ENCODE measurements around the gene SNAP47.

SNAP47 gene

GRCh38 chr1:227774821-227775661 lies 39.8 kb downstream of the SNAP47 start:
- TF ChIP-seq CSDC2 (CRISPR knock-in tag; IDR thresholded peaks at IDR 0.05) (no peak), ZFP3 (CRISPR knock-in tag; IDR thresholded peaks at IDR 0.05) (no peak), PPARA (CRISPR knock-in tag; IDR thresholded peaks at IDR 0.05; ENCODE audit: borderline replicate concordance) (no peak), ZNF8 (CRISPR knock-in tag; IDR thresholded peaks at IDR 0.05) (no peak), TCF4 (CRISPR knock-in tag; IDR thresholded peaks at IDR 0.05; ENCODE audit: borderline replicate concordance) (no peak), POU6F1 (CRISPR knock-in tag; IDR thresholded peaks at IDR 0.05; ENCODE audit: borderline replicate concordance, low read depth) (no peak), ARNTL (CRISPR knock-in tag; IDR thresholded peaks at IDR 0.05; ENCODE audit: borderline replicate concordance, low read depth) (no peak), ZNF70 (CRISPR knock-in tag; IDR thresholded peaks at IDR 0.05) (no peak), ZC3H10 (CRISPR knock-in tag; IDR thresholded peaks at IDR 0.05) (no peak), ISL1 (CRISPR knock-in tag; IDR thresholded peaks at IDR 0.05) (no peak), CREB5 (CRISPR knock-in tag; IDR thresholded peaks at IDR 0.05; ENCODE audit: low read depth) (no peak), ZNF565 (CRISPR knock-in tag; conservative IDR thresholded peaks at IDR 0.05; ENCODE audit: low read depth) (no peak), OSR1 (CRISPR knock-in tag; IDR thresholded peaks at IDR 0.05) (no peak)
- ATAC-seq: peak; percentile 4; the same call in 2 of the 3 replicates

GRCh38 chr1:227775841-227776240 lies 40.6 kb downstream of the SNAP47 start:
- ATAC-seq: peak; percentile 31
- TF ChIP-seq SNAI2 (CRISPR knock-in tag; IDR thresholded peaks at IDR 0.05) (no peak), ZNF8 (CRISPR knock-in tag; IDR thresholded peaks at IDR 0.05) (no peak), ZFP30 (CRISPR knock-in tag; IDR thresholded peaks at IDR 0.05) (no peak), ZNF565 (CRISPR knock-in tag; conservative IDR thresholded peaks at IDR 0.05; ENCODE audit: low read depth) (no peak), ZC3H10 (CRISPR knock-in tag; IDR thresholded peaks at IDR 0.05) (no peak), ISL1 (CRISPR knock-in tag; IDR thresholded peaks at IDR 0.05) (no peak)

DNA sequence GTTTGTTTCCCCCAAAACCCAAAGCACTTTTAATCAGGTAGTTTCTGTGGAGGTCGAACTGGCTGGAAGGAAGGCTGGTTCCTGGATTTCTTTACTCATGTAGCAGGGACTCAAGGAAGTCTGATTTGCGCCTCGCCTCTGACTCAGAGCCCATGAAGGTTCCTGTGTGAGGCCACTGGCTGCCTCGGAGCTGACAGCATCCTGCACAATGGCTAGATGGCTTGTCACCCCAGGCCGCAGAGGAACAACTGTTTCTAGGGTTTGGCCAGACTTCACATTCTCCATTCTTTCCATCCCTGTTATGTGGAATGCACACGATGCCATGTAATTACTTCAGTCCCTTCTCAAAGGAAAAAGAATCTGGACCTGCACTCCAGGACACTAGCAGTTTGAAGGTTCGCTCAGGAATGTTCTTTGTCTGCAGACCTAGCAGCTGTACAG lies 41.1 kb downstream of the SNAP47 start:
- TF ChIP-seq GLIS3 (CRISPR knock-in tag; IDR thresholded peaks at IDR 0.05): no peak
- no peak for TF ChIP-seq ZNF565 (CRISPR knock-in tag; conservative IDR thresholded peaks at IDR 0.05; ENCODE audit: low read depth)
- TF ChIP-seq ZNF8 (CRISPR knock-in tag; IDR thresholded peaks at IDR 0.05): no peak
- TF ChIP-seq ZC3H10 (CRISPR knock-in tag; IDR thresholded peaks at IDR 0.05): no peak
- no peak for TF ChIP-seq ZFP3 (CRISPR knock-in tag; IDR thresholded peaks at IDR 0.05)
- no peak for TF ChIP-seq TSHZ2 (CRISPR knock-in tag; IDR thresholded peaks at IDR 0.05)
- TF ChIP-seq CREB5 (CRISPR knock-in tag; IDR thresholded peaks at IDR 0.05; ENCODE audit: low read depth): no peak
- no peak for TF ChIP-seq BACH2 (CRISPR knock-in tag; IDR thresholded peaks at IDR 0.05; ENCODE audit: borderline replicate concordance)
- TF ChIP-seq CSDC2 (CRISPR knock-in tag; IDR thresholded peaks at IDR 0.05): no peak
- no peak for TF ChIP-seq OSR1 (CRISPR knock-in tag; IDR thresholded peaks at IDR 0.05)
- TF ChIP-seq ARNTL (CRISPR knock-in tag; IDR thresholded peaks at IDR 0.05; ENCODE audit: borderline replicate concordance, low read depth): no peak
- ATAC-seq: peak; percentile 73

DNA sequence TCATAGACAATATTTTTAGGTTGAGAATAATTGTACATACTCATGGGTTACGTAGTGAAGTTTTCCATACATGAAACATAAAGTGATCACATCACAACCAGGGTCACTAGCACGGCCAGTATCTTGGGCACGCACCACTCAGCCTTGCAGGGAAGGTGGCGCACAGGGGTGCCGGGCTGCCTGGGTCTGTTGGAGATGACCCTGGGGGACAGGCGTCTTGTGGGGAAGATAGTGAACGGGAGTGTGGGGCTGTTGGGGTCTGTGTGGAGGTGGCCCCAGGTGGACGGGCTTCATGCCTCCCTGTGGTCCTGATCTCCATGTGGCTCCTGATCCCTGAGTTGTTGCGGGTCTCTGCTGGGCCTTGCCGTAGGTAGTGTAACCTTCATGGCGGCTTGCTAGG lies 41.9 kb downstream of the SNAP47 start:
- ATAC-seq: no peak
- TF ChIP-seq SNAI2 (CRISPR knock-in tag; IDR thresholded peaks at IDR 0.05) (no peak), ISL1 (CRISPR knock-in tag; IDR thresholded peaks at IDR 0.05) (no peak), GLIS3 (CRISPR knock-in tag; IDR thresholded peaks at IDR 0.05) (no peak), TOX (CRISPR knock-in tag; IDR thresholded peaks at IDR 0.05; ENCODE audit: borderline replicate concordance) (no peak), ZC3H10 (CRISPR knock-in tag; IDR thresholded peaks at IDR 0.05) (no peak), TSHZ2 (CRISPR knock-in tag; IDR thresholded peaks at IDR 0.05) (no peak), CSDC2 (CRISPR knock-in tag; IDR thresholded peaks at IDR 0.05) (no peak), ZNF565 (CRISPR knock-in tag; conservative IDR thresholded peaks at IDR 0.05; ENCODE audit: low read depth) (no peak), BACH2 (CRISPR knock-in tag; IDR thresholded peaks at IDR 0.05; ENCODE audit: borderline replicate concordance) (no peak), PPARA (CRISPR knock-in tag; IDR thresholded peaks at IDR 0.05; ENCODE audit: borderline replicate concordance) (no peak), ZNF8 (CRISPR knock-in tag; IDR thresholded peaks at IDR 0.05) (no peak), OSR1 (CRISPR knock-in tag; IDR thresholded peaks at IDR 0.05) (no peak), TCF4 (CRISPR knock-in tag; IDR thresholded peaks at IDR 0.05; ENCODE audit: borderline replicate concordance) (no peak), ZFP30 (CRISPR knock-in tag; IDR thresholded peaks at IDR 0.05) (no peak)
- TF ChIP-seq, protein P1, sequence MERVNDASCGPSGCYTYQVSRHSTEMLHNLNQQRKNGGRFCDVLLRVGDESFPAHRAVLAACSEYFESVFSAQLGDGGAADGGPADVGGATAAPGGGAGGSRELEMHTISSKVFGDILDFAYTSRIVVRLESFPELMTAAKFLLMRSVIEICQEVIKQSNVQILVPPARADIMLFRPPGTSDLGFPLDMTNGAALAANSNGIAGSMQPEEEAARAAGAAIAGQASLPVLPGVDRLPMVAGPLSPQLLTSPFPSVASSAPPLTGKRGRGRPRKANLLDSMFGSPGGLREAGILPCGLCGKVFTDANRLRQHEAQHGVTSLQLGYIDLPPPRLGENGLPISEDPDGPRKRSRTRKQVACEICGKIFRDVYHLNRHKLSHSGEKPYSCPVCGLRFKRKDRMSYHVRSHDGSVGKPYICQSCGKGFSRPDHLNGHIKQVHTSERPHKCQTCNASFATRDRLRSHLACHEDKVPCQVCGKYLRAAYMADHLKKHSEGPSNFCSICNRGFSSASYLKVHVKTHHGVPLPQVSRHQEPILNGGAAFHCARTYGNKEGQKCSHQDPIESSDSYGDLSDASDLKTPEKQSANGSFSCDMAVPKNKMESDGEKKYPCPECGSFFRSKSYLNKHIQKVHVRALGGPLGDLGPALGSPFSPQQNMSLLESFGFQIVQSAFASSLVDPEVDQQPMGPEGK (CRISPR knock-in tag; IDR thresholded peaks at IDR 0.05; ENCODE audit: borderline replicate concordance): no peak

Data from SK-N-SH treated with all-trans-retinoic acid at 6 μM for 48 hours (cell line).